ENCODE results near the gene MGMT.

Gene MGMT

GRCh38 chr10:129579228-129579627 lies 112.2 kb downstream of the MGMT start:
- Histone ChIP-seq H3K27ac (ENCODE audit: insufficient read depth, low read depth, low read length, poor library complexity, severe bottlenecking) (no peak overlapping the region), H3K4me3 (ENCODE audit: insufficient read depth, low read depth, low read length) (no peak overlapping the region), H3K27me3 (ENCODE audit: control insufficient read depth, insufficient read depth, low read length, poor library complexity, severe bottlenecking) (no peaks in the 10 kb centered on the region), H3K4me1 (ENCODE audit: control insufficient read depth, insufficient read depth, low read length) (peaks cover 5% of the 10 kb centered on the region), H3K9me3 (ENCODE audit: control insufficient read depth, low read length) (no peaks in the 10 kb centered on the region), H3K36me3 (ENCODE audit: control insufficient read depth, insufficient read depth, low read length) (no peaks in the 10 kb centered on the region)
- 91 to 96% methylated on average over 12 of the region's 12 CpGs for WGBS, 2 experiments

GRCh38 chr10:129580010-129580409 lies 113.0 kb downstream of the MGMT start:
- Histone ChIP-seq H3K4me1 (ENCODE audit: control insufficient read depth, insufficient read depth, low read length) (peaks cover 5% of the 10 kb centered on the region), H3K36me3 (ENCODE audit: control insufficient read depth, insufficient read depth, low read length) (no peaks in the 10 kb centered on the region), H3K27ac (ENCODE audit: insufficient read depth, low read depth, low read length, poor library complexity, severe bottlenecking) (no peak overlapping the region), H3K9me3 (ENCODE audit: control insufficient read depth, low read length) (no peaks in the 10 kb centered on the region), H3K4me3 (ENCODE audit: insufficient read depth, low read depth, low read length) (no peak overlapping the region), H3K27me3 (ENCODE audit: control insufficient read depth, insufficient read depth, low read length, poor library complexity, severe bottlenecking) (no peaks in the 10 kb centered on the region)
- 73 to 75% methylated on average over 13 of the region's 13 CpGs for WGBS, 2 experiments

GRCh38 chr10:129580901-129581300 lies 113.9 kb downstream of the MGMT start:
- Histone ChIP-seq H3K27ac (ENCODE audit: insufficient read depth, low read depth, low read length, poor library complexity, severe bottlenecking) (no peak overlapping the region), H3K36me3 (ENCODE audit: control insufficient read depth, insufficient read depth, low read length) (no peaks in the 10 kb centered on the region), H3K4me1 (ENCODE audit: control insufficient read depth, insufficient read depth, low read length) (peaks cover 5% of the 10 kb centered on the region), H3K27me3 (ENCODE audit: control insufficient read depth, insufficient read depth, low read length, poor library complexity, severe bottlenecking) (no peaks in the 10 kb centered on the region), H3K4me3 (ENCODE audit: insufficient read depth, low read depth, low read length) (no peak overlapping the region), H3K9me3 (ENCODE audit: control insufficient read depth, low read length) (no peaks in the 10 kb centered on the region)
- WGBS, 2 experiments = 95 to 98% methylated on average over 9 of the region's 9 CpGs

GRCh38 chr10:129581827-129582411 lies 114.9 kb downstream of the MGMT start:
- Histone ChIP-seq H3K27ac (ENCODE audit: insufficient read depth, low read depth, low read length, poor library complexity, severe bottlenecking) (no peak overlapping the region), H3K36me3 (ENCODE audit: control insufficient read depth, insufficient read depth, low read length) (no peaks in the 10 kb centered on the region), H3K27me3 (ENCODE audit: control insufficient read depth, insufficient read depth, low read length, poor library complexity, severe bottlenecking) (no peaks in the 10 kb centered on the region), H3K9me3 (ENCODE audit: control insufficient read depth, low read length) (no peaks in the 10 kb centered on the region), H3K4me3 (ENCODE audit: insufficient read depth, low read depth, low read length) (no peak overlapping the region), H3K4me1 (ENCODE audit: control insufficient read depth, insufficient read depth, low read length) (peaks cover 5% of the 10 kb centered on the region)
- WGBS, 2 experiments = 94 to 96% methylated on average over 19 of the region's 19 CpGs

- H3K36me3 ChIP-seq (ENCODE audit: control insufficient read depth, insufficient read depth, low read length) = no peaks in the 10 kb centered on the region
- H3K4me3 ChIP-seq (ENCODE audit: insufficient read depth, low read depth, low read length) = no peak overlapping the region
- WGBS, 2 experiments = 95% methylated on average over 8 of the region's 8 CpGs
- peaks cover 5% of the 10 kb centered on the region for H3K4me1 ChIP-seq (ENCODE audit: control insufficient read depth, insufficient read depth, low read length)
- no peaks in the 10 kb centered on the region for H3K9me3 ChIP-seq (ENCODE audit: control insufficient read depth, low read length)
- H3K27ac ChIP-seq (ENCODE audit: insufficient read depth, low read depth, low read length, poor library complexity, severe bottlenecking) = no peak overlapping the region
- no peaks in the 10 kb centered on the region for H3K27me3 ChIP-seq (ENCODE audit: control insufficient read depth, insufficient read depth, low read length, poor library complexity, severe bottlenecking)
Observed at GRCh38 chr10:129583831-129584230, 116.8 kb downstream of the MGMT start.

GRCh38 chr10:129586898-129587443 lies 119.9 kb downstream of the MGMT start:
- Histone ChIP-seq H3K27me3 (ENCODE audit: control insufficient read depth, insufficient read depth, low read length, poor library complexity, severe bottlenecking) (no peaks in the 10 kb centered on the region), H3K9me3 (ENCODE audit: control insufficient read depth, low read length) (no peaks in the 10 kb centered on the region), H3K4me1 (ENCODE audit: control insufficient read depth, insufficient read depth, low read length) (no peaks in the 10 kb centered on the region), H3K4me3 (ENCODE audit: insufficient read depth, low read depth, low read length) (no peak overlapping the region), H3K27ac (ENCODE audit: insufficient read depth, low read depth, low read length, poor library complexity, severe bottlenecking) (no peak overlapping the region), H3K36me3 (ENCODE audit: control insufficient read depth, insufficient read depth, low read length) (no peaks in the 10 kb centered on the region)
- WGBS, 2 experiments = 90 to 92% methylated on average over 1 of the region's 2 CpGs

GRCh38 chr10:129589546-129589945 lies 122.5 kb downstream of the MGMT start:
- no peaks in the 10 kb centered on the region for H3K9me3 ChIP-seq (ENCODE audit: control insufficient read depth, low read length)
- no peaks in the 10 kb centered on the region for H3K36me3 ChIP-seq (ENCODE audit: control insufficient read depth, insufficient read depth, low read length)
- no peaks in the 10 kb centered on the region for H3K4me1 ChIP-seq (ENCODE audit: control insufficient read depth, insufficient read depth, low read length)
- no peak overlapping the region for H3K27ac ChIP-seq (ENCODE audit: insufficient read depth, low read depth, low read length, poor library complexity, severe bottlenecking)
- H3K27me3 ChIP-seq (ENCODE audit: control insufficient read depth, insufficient read depth, low read length, poor library complexity, severe bottlenecking) = no peaks in the 10 kb centered on the region
- WGBS, 2 experiments = 92 to 93% methylated on average over 9 of the region's 9 CpGs
- H3K4me3 ChIP-seq (ENCODE audit: insufficient read depth, low read depth, low read length) = no peak overlapping the region

GRCh38 chr10:129593953-129594352 lies 126.9 kb downstream of the MGMT start:
- Histone ChIP-seq H3K27ac (ENCODE audit: insufficient read depth, low read depth, low read length, poor library complexity, severe bottlenecking) (no peak overlapping the region), H3K4me3 (ENCODE audit: insufficient read depth, low read depth, low read length) (no peak overlapping the region), H3K36me3 (ENCODE audit: control insufficient read depth, insufficient read depth, low read length) (no peaks in the 10 kb centered on the region), H3K9me3 (ENCODE audit: control insufficient read depth, low read length) (no peaks in the 10 kb centered on the region), H3K4me1 (ENCODE audit: control insufficient read depth, insufficient read depth, low read length) (no peaks in the 10 kb centered on the region), H3K27me3 (ENCODE audit: control insufficient read depth, insufficient read depth, low read length, poor library complexity, severe bottlenecking) (no peaks in the 10 kb centered on the region)
- 64 to 67% methylated on average over 3 of the region's 3 CpGs for WGBS, 2 experiments

GRCh38 chr10:129594811-129595210 lies 127.8 kb downstream of the MGMT start:
- WGBS, 2 experiments = 95 to 97% methylated on average over 15 of the region's 15 CpGs
- no peaks in the 10 kb centered on the region for H3K27me3 ChIP-seq (ENCODE audit: control insufficient read depth, insufficient read depth, low read length, poor library complexity, severe bottlenecking)

GRCh38 chr10:129598413-129598812 lies 131.4 kb downstream of the MGMT start:
- 95% methylated on average over 4 of the region's 4 CpGs for WGBS, 2 experiments
- Histone ChIP-seq H3K27ac (ENCODE audit: insufficient read depth, low read depth, low read length, poor library complexity, severe bottlenecking) (no peak overlapping the region), H3K4me1 (ENCODE audit: control insufficient read depth, insufficient read depth, low read length) (no peaks in the 10 kb centered on the region), H3K9me3 (ENCODE audit: control insufficient read depth, low read length) (no peaks in the 10 kb centered on the region), H3K27me3 (ENCODE audit: control insufficient read depth, insufficient read depth, low read length, poor library complexity, severe bottlenecking) (no peaks in the 10 kb centered on the region), H3K4me3 (ENCODE audit: insufficient read depth, low read depth, low read length) (no peak overlapping the region), H3K36me3 (ENCODE audit: control insufficient read depth, insufficient read depth, low read length) (no peaks in the 10 kb centered on the region)

More at GRCh38 chr10:129594811-129595210, 127.8 kb downstream of the MGMT start:
- H3K4me3 ChIP-seq (ENCODE audit: insufficient read depth, low read depth, low read length) = no peak overlapping the region
- H3K36me3 ChIP-seq (ENCODE audit: control insufficient read depth, insufficient read depth, low read length) = no peaks in the 10 kb centered on the region
- no peaks in the 10 kb centered on the region for H3K4me1 ChIP-seq (ENCODE audit: control insufficient read depth, insufficient read depth, low read length)
- no peak overlapping the region for H3K27ac ChIP-seq (ENCODE audit: insufficient read depth, low read depth, low read length, poor library complexity, severe bottlenecking)
- no peaks in the 10 kb centered on the region for H3K9me3 ChIP-seq (ENCODE audit: control insufficient read depth, low read length)

Data from ectodermal cell (in vitro differentiated cells).